K562 (cell line): ENCODE measurements around the gene MYCBP2. TPM values are rescaled to one million over a fixed set of nuclear protein-coding genes. Genes with fewer than 3 reads are reported as not detected.

Experiments used
- ATAC-seq: fragments of 200-7000 bp; cut with Tn5 transposase; 3 replicates; pipeline ENCODE4 v1.9.1; 2020; ENCODE audit warnings: moderate library complexity
- BruUV-seq: library from RNA; stranded (reverse); fragments of 400-500 nt; replicated peaks from 2 replicates; lab custom pipeline; 2021; lab: Mats Ljungman, UMichigan
- CTCF ChIA-PET: fragments of 300-600 bp; formaldehyde crosslinking; extraction: SDS; loops from one replicate; lab custom pipeline; 2021; ENCODE audit warnings: low intra/inter-chr PET ratio; lab: Yijun Ruan, JAX
- POLR2A ChIA-PET: fragments of 300-600, 350-650 bp; sonication (Branson Sonifier 250); formaldehyde crosslinking; extraction: SDS; loops from one replicate; lab custom pipeline; 2021; ENCODE audit warnings: antibody characterized with exemption, inconsistent platforms; lab: Yijun Ruan, JAX
- DNase-seq, 4 experiments: peaks; one replicate each; pipeline versions ENCODE4 v3.0.0 to v3.0.0-alpha.2; 2011 to 2018; ENCODE audit warnings: low spot score in 3 of 4, mixed read lengths in 3 of 4; ENCODE audit errors: extremely low read depth in 1 of 4
- FAIRE-seq: peaks from 2 replicates; lab custom pipeline; 2011; peaks lifted over from hg19 to GRCh38; lab: Jason Lieb, UNC
- H2AFZ ChIP-seq: 2 replicates; pipeline ENCODE4 v1.6.0; 2011; ENCODE audit warnings: low read depth, low read length, control low read depth, inconsistent platforms
- H3K27ac ChIP-seq: fragments of 200-600 bp; 3 replicates; pipeline ENCODE4 v1.8.0; 2011; ENCODE audit warnings: low read depth, mild to moderate bottlenecking, control low read depth, inconsistent platforms, low read length, moderate library complexity, mixed read lengths; ENCODE audit errors: extremely low read depth
- H3K27me3 ChIP-seq, 2 experiments: fragments of 300-600 bp in 1 of 2; 2 replicates in 1 of 2; 3 replicates in 1 of 2; pipeline versions ENCODE4 v1.6.0 to v1.8.0; 2011; ENCODE audit warnings: inconsistent platforms in 2 of 2, low read length in 2 of 2, mild to moderate bottlenecking in 1 of 2, mixed read lengths in 1 of 2, moderate library complexity in 1 of 2; ENCODE audit not compliant: control insufficient read depth in 2 of 2, insufficient read depth in 2 of 2
- H3K36me3 ChIP-seq: fragments of 300-600 bp; 3 replicates; pipeline ENCODE4 v1.8.0; 2011; ENCODE audit warnings: mild to moderate bottlenecking, low read length, inconsistent platforms; ENCODE audit not compliant: control insufficient read depth, insufficient read depth
- H3K4me1 ChIP-seq, 2 experiments: fragments of 200-600 bp in 1 of 2; replicated peaks in 1 of 2; 2 replicates in 1 of 2; 3 replicates in 1 of 2; pipeline versions ENCODE4 v1.5.1 to v1.8.0; 2011; ENCODE audit warnings: inconsistent platforms in 2 of 2, low read length in 2 of 2, mild to moderate bottlenecking in 1 of 2, mixed read lengths in 1 of 2, moderate library complexity in 1 of 2; ENCODE audit not compliant: control insufficient read depth in 2 of 2, insufficient read depth in 2 of 2
- H3K4me2 ChIP-seq: 2 replicates; pipeline ENCODE4 v1.6.1; 2011; ENCODE audit warnings: low read length, control low read depth, inconsistent platforms, mixed read lengths; ENCODE audit not compliant: insufficient read depth
- H3K4me3 ChIP-seq: fragments of 200-600 bp; sonication (generic), shearing (Covaris generic); 2 replicates; pipeline ENCODE4 v1.5.1; 2016; ENCODE audit warnings: control low read depth, inconsistent platforms
- H3K79me2 ChIP-seq: fragments of 200-600 bp; 3 replicates; pipeline ENCODE4 v1.8.0; 2011; ENCODE audit warnings: low read length, inconsistent platforms; ENCODE audit not compliant: control insufficient read depth, insufficient read depth
- H3K9ac ChIP-seq, 2 experiments: 2 replicates each; pipeline versions ENCODE4 v1.6.0 to v1.6.1; 2011; ENCODE audit warnings: low read depth in 2 of 2, low read length in 2 of 2, control low read depth in 1 of 2, inconsistent platforms in 1 of 2, mild to moderate bottlenecking in 1 of 2, mixed read lengths in 1 of 2; ENCODE audit not compliant: insufficient read depth in 1 of 2
- H3K9me1 ChIP-seq: one replicate; pipeline ENCODE4 v1.6.0; 2011; ENCODE audit warnings: inconsistent platforms, mild to moderate bottlenecking, low read length, moderate library complexity; ENCODE audit not compliant: control insufficient read depth, insufficient read depth
- H3K9me3 ChIP-seq: replicated peaks from 2 replicates; pipeline ENCODE4 v1.5.1; 2011; ENCODE audit warnings: low read depth, low read length, inconsistent platforms; ENCODE audit not compliant: control insufficient read depth, insufficient read depth
- H4K20me1 ChIP-seq: replicated peaks from 2 replicates; pipeline ENCODE4 v1.6.1; 2011; ENCODE audit warnings: low read length, inconsistent platforms, mixed read lengths; ENCODE audit not compliant: control insufficient read depth, insufficient read depth
- ARNT ChIP-seq, 2 experiments: fragments of 450-650 bp; IDR thresholded peaks; 2 replicates each; pipeline ENCODE4 v1.6.1; 2016; ENCODE audit warnings: mild to moderate bottlenecking in 1 of 2
- BCL6 ChIP-seq: fragments of 250-450 bp; sonication (Bioruptor Pico); IDR thresholded peaks from 2 replicates; pipeline ENCODE4 v1.4.0; 2020
- BDP1 ChIP-seq: IDR thresholded peaks from 3 replicates; pipeline ENCODE4 v1.6.1; 2011; ENCODE audit not compliant: insufficient read length, insufficient read depth
- BMI1 ChIP-seq: fragments of 150-350 bp; IDR thresholded peaks from 2 replicates; pipeline ENCODE4 v1.6.1; 2014; ENCODE audit warnings: low read length
- CBX8 ChIP-seq: fragments of 200-600 bp; sonication (generic); IDR thresholded peaks from 2 replicates; pipeline ENCODE4 v1.6.1; 2012; ENCODE audit warnings: borderline replicate concordance, mixed run types, low read depth, mild to moderate bottlenecking, moderate library complexity, mixed read lengths, low read length, control low read depth, inconsistent platforms; ENCODE audit not compliant: poor library complexity, severe bottlenecking; ENCODE audit errors: extremely low read depth
- CSDE1 ChIP-seq, 2 experiments: fragments of 450-650 bp; IDR thresholded peaks; 2 replicates each; pipeline ENCODE4 v1.6.1; 2016; ENCODE audit warnings: mild to moderate bottlenecking in 1 of 2
- ELF2 ChIP-seq: fragments of 250-450 bp; sonication (Bioruptor Pico); IDR thresholded peaks from 2 replicates; pipeline ENCODE4 v1.5.0; 2021; ENCODE audit warnings: mild to moderate bottlenecking
- ESRRB ChIP-seq: fragments of 250-450 bp; sonication (Bioruptor Pico); IDR thresholded peaks from 2 replicates; pipeline ENCODE4 v1.5.0; 2020; ENCODE audit warnings: mild to moderate bottlenecking, moderate library complexity, borderline replicate concordance
- GABPA ChIP-seq: fragments of 200-800 bp; sonication (Bioruptor generic); conservative IDR thresholded peaks from 2 replicates; pipeline ENCODE4 v1.6.1; 2016; ENCODE audit warnings: low read depth, missing genetic modification characterization, missing compliant biosample characterization
- ILK ChIP-seq: fragments of 450-650 bp; IDR thresholded peaks from 2 replicates; pipeline ENCODE4 v1.6.1; 2016; ENCODE audit warnings: missing genetic modification characterization, low read depth, mild to moderate bottlenecking, missing compliant biosample characterization, moderate library complexity, borderline replicate concordance
- MEF2D ChIP-seq: conservative IDR thresholded peaks from 2 replicates; pipeline ENCODE4 v1.6.1; 2016; ENCODE audit warnings: low read depth, missing genetic modification characterization, missing compliant biosample characterization
- RBM22 ChIP-seq: fragments of 200-400 bp; formaldehyde crosslinking; IDR thresholded peaks from 2 replicates; pipeline ENCODE4 v1.6.1; 2018; ENCODE audit warnings: low read length, low read depth; ENCODE audit not compliant: poor library complexity, severe bottlenecking
- SMARCA5 ChIP-seq: fragments of 450-650 bp; IDR thresholded peaks from 2 replicates; pipeline ENCODE4 v1.6.1; 2016
- SOX6 ChIP-seq: fragments of 450-650 bp; IDR thresholded peaks from 2 replicates; pipeline ENCODE4 v1.6.1; 2014; ENCODE audit warnings: mild to moderate bottlenecking
- ZBTB1 ChIP-seq: sonication (generic); formaldehyde crosslinking; IDR thresholded peaks from 2 replicates; pipeline ENCODE4 v1.8.1; 2023; ENCODE audit warnings: missing genetic modification reagents, low read depth, mild to moderate bottlenecking, borderline replicate concordance
- ZNF12 ChIP-seq: sonication (generic); formaldehyde crosslinking; IDR thresholded peaks from 2 replicates; pipeline ENCODE4 v1.4.0; 2020; ENCODE audit warnings: mild to moderate bottlenecking, missing genetic modification reagents
- ZNF274 ChIP-seq: IDR thresholded peaks from 2 replicates; pipeline ENCODE4 v1.6.1; 2011; ENCODE audit warnings: low read depth, mild to moderate bottlenecking, low read length, moderate library complexity, borderline replicate concordance
- ZNF507 ChIP-seq: conservative IDR thresholded peaks from 2 replicates; pipeline ENCODE4 v1.6.1; 2017; ENCODE audit warnings: missing genetic modification characterization, missing compliant biosample characterization
- WGBS: fragments of 100-300 bp; shearing (Covaris generic); methylation state at CpG from one replicate; pipeline ENCODE4 v1.1.6; 2016; ENCODE audit warnings: low coverage, mixed read lengths; ENCODE audit not compliant: insufficient coverage; ENCODE audit errors: missing lambda C conversion rate; 5-methylcytosine and 5-hydroxymethylcytosine counted together
- in situ Hi-C: fragments of 300-500 bp; cut with MboI; formaldehyde crosslinking; loops from 4 replicates; pipeline ENCODE4 v1.15.0; 2018; ENCODE audit warnings: inconsistent platforms, mixed read lengths
- intact Hi-C: fragments of 100-400 bp; cut with micrococcal nuclease; formaldehyde crosslinking; loops from 2 replicates; pipeline ENCODE4 v1.14.2; 2022
- polyA plus RNA-seq, 8 experiments: library from polyadenylated mRNA; depleted of rRNA in 4 of 8; stranded (reverse) in 5 of 8; unstranded in 3 of 8; fragments of >200 nt; fragmentation: Nextera tagmentation in 2 of 8; fragmentation: Illumina TruSeq in 1 of 8; extraction: Ambion mirVana in 2 of 8; extraction: Trizol in 1 of 8; gene quantifications; 2 replicates each; pipeline versions ENCODE4 v1.2.1 to v1.2.3, GENCODE V29; 2011 to 2014; ENCODE audit warnings: inconsistent platforms in 1 of 8, missing spikeins in 1 of 8
- total RNA-seq, 7 experiments: library from RNA; depleted of rRNA in 6 of 7; stranded (reverse); fragments of >200 nt in 6 of 7; fragmentation: Illumina TruSeq in 2 of 7; extraction: Trizol in 2 of 7; gene quantifications; 2 replicates each; pipeline versions ENCODE4 v1.2.1 to v1.2.3, GENCODE V29; 2011 to 2021; ENCODE audit warnings: low replicate concordance in 1 of 7
- TF ChIP-seq, protein P1 (sequence below): sonication (generic); formaldehyde crosslinking; IDR thresholded peaks from 2 replicates; pipeline ENCODE4 v1.8.0; 2022; ENCODE audit warnings: mild to moderate bottlenecking, low read depth, missing genetic modification reagents
- TF ChIP-seq, protein P2 (sequence below): IDR thresholded peaks from 2 replicates; pipeline ENCODE4 v1.6.1; 2012; ENCODE audit warnings: low read depth, low read length, improper control_type of control experiment, borderline replicate concordance

MYCBP2 gene
- total and polyA plus RNA-seq, 9 of the 15 experiments (the other 6 are each of a cell fraction or from before 2014, with no cell fraction given), result 13.2 to 47.2 (median 28.9) TPM

DNA sequence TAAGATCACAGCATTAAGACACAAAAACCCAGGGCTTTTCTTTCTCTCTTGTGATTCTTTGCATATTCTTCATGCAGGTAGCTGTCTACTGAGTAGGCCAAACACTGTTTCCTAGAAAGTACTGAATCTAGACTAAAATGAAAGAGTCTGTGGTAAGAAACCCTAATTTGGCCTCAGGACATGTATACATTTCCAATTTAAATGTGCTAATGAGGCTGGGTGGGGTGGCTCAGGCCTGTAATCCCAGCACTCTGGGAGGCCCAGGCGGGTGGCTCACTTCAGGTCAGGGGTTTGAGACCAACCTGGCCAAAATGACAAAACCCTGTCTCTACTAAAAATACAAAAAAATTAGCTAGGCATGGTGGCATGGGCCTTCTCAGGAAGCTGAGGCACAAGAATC is 57.8 kb downstream of the MYCBP2 start:
- ATAC-seq, result no peak
- POLR2A ChIA-PET, result no interaction called here
- in situ Hi-C loops (no loop called here), intact Hi-C loops (no loop called here)
- Histone ChIP-seq H2AFZ (no peak overlapping the region), H3K4me2 (no peak overlapping the region), H3K4me3 (no peak overlapping the region), H3K4me1 (no peaks in the 10 kb centered on the region), H3K27me3 (no peaks in the 10 kb centered on the region), H3K36me3 (peaks cover 40% of the 10 kb centered on the region; the same call in 1 of the 3 replicates), H4K20me1 (no peaks in the 10 kb centered on the region), H3K27ac (no peak overlapping the region), H3K9ac (no peak overlapping the region), H3K79me2 (no peaks in the 10 kb centered on the region), H3K9me1 (no peaks in the 10 kb centered on the region), H3K9me3 (no peaks in the 10 kb centered on the region)
- WGBS, result no CpG with 5 or more reads among the region's 1 CpG
- no TSS peak for BruUV-seq
- CTCF ChIA-PET, result no interaction called here
- no peak for FAIRE-seq
- TF ChIP-seq, protein P1, sequence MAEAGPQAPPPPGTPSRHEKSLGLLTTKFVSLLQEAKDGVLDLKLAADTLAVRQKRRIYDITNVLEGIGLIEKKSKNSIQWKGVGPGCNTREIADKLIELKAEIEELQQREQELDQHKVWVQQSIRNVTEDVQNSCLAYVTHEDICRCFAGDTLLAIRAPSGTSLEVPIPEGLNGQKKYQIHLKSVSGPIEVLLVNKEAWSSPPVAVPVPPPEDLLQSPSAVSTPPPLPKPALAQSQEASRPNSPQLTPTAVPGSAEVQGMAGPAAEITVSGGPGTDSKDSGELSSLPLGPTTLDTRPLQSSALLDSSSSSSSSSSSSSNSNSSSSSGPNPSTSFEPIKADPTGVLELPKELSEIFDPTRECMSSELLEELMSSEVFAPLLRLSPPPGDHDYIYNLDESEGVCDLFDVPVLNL (CRISPR knock-in tag), result no peak
- TF ChIP-seq BMI1, result no peak
- no peak for TF ChIP-seq SMARCA5
- no peak for TF ChIP-seq ARNT (IDR thresholded peaks at IDR 0.05)
- no peak for TF ChIP-seq ZBTB1 (CRISPR knock-in tag)
- TF ChIP-seq RBM22, result no peak
- TF ChIP-seq, protein P2, sequence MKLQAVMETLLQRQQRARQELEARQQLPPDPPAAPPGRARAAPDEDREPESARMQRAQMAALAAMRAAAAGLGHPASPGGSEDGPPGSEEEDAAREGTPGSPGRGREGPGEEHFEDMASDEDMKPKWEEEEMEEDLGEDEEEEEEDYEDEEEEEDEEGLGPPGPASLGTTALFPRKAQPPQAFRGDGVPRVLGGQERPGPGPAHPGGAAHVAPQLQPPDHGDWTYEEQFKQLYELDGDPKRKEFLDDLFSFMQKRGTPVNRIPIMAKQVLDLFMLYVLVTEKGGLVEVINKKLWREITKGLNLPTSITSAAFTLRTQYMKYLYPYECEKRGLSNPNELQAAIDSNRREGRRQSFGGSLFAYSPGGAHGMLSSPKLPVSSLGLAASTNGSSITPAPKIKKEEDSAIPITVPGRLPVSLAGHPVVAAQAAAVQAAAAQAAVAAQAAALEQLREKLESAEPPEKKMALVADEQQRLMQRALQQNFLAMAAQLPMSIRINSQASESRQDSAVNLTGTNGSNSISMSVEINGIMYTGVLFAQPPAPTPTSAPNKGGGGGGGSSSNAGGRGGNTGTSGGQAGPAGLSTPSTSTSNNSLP, result no peak
- no peak for TF ChIP-seq CSDE1 (IDR thresholded peaks at IDR 0.05)
- TF ChIP-seq ZNF274, result no peak
- TF ChIP-seq BCL6 (CRISPR knock-in tag), result no peak
- no peak for TF ChIP-seq MEF2D (tag)
- TF ChIP-seq ZNF507 (tag), result no peak
- TF ChIP-seq ILK (tag), result no peak
- TF ChIP-seq BDP1, result no peak
- TF ChIP-seq GABPA, result no peak
- no peak for TF ChIP-seq SOX6
- TF ChIP-seq ZNF12 (CRISPR knock-in tag), result no peak
- TF ChIP-seq CBX8, result no peak
- no peak for TF ChIP-seq ELF2 (CRISPR knock-in tag)
- TF ChIP-seq ESRRB (CRISPR knock-in tag), result no peak
- DNase-seq, result no peak
